H1 (cell line): ENCODE measurements around the gene GRK5. TPM values are rescaled to one million over a fixed set of nuclear protein-coding genes. Genes with fewer than 3 reads are reported as not detected.

Experiments used
- CTCF ChIA-PET: fragments of 300-600 bp; sonication (Branson Sonifier 250); formaldehyde crosslinking; loops from one replicate; lab custom pipeline; 2021; ENCODE audit not compliant: partially characterized antibody; lab: Charles Lee
- POLR2A ChIA-PET: fragments of 300-600 bp; sonication (Branson Sonifier 250); formaldehyde crosslinking; loops from one replicate; lab custom pipeline; 2021; ENCODE audit warnings: inconsistent platforms; ENCODE audit not compliant: partially characterized antibody; lab: Charles Lee
- DNase-seq, 2 experiments: peaks; one replicate each; pipeline versions ENCODE4 v3.0.0 to v3.0.0-alpha.2; 2010 to 2022; ENCODE audit warnings: low spot score in 2 of 2, low read depth in 1 of 2, mixed read lengths in 1 of 2
- FAIRE-seq: peaks from 2 replicates; lab custom pipeline; 2011; peaks lifted over from hg19 to GRCh38; lab: Jason Lieb, UNC
- H2AFZ ChIP-seq: 2 replicates; pipeline ENCODE4 v1.8.1; 2012; ENCODE audit warnings: low read length, inconsistent platforms
- H2AK5ac ChIP-seq: 2 replicates; pipeline ENCODE4 v1.6.1; 2013; ENCODE audit warnings: low read depth, low read length
- H2BK120ac ChIP-seq: replicated peaks from 2 replicates; pipeline ENCODE3; 2013; ENCODE audit warnings: low read depth, low read length, inconsistent platforms
- H2BK12ac ChIP-seq: 2 replicates; pipeline ENCODE4 v1.6.1; 2013; ENCODE audit warnings: low read depth, low read length
- H2BK15ac ChIP-seq: 2 replicates; pipeline ENCODE4 v1.6.1; 2013; ENCODE audit warnings: low read length
- H2BK20ac ChIP-seq: 2 replicates; pipeline ENCODE4 v1.6.1; 2013; ENCODE audit warnings: low read length
- H2BK5ac ChIP-seq: 2 replicates; pipeline ENCODE4 v1.6.1; 2013; ENCODE audit warnings: low read depth, low read length
- H3K14ac ChIP-seq: 2 replicates; pipeline ENCODE4 v1.6.1; 2013; ENCODE audit warnings: inconsistent platforms; ENCODE audit not compliant: insufficient read length
- H3K18ac ChIP-seq: 2 replicates; pipeline ENCODE4 v1.6.1; 2013; ENCODE audit warnings: low read length; ENCODE audit errors: extremely low read depth
- H3K23ac ChIP-seq: 2 replicates; pipeline ENCODE4 v1.6.1; 2013; ENCODE audit warnings: inconsistent platforms; ENCODE audit not compliant: insufficient read length
- H3K23me2 ChIP-seq: 2 replicates; pipeline ENCODE4 v1.6.1; 2013; ENCODE audit warnings: low read depth, low read length
- H3K27ac ChIP-seq: 2 replicates; pipeline ENCODE4 v1.6.1; 2011; ENCODE audit warnings: low read depth, low read length, inconsistent platforms
- H3K27me3 ChIP-seq, 4 experiments: replicated peaks in 1 of 4; 1 replicate in 1 of 4; 2 replicates in 3 of 4; pipeline versions ENCODE4 v1.6.1 to v1.8.1; 2011 to 2013; ENCODE audit warnings: low read length in 3 of 4, mild to moderate bottlenecking in 3 of 4, inconsistent platforms in 2 of 4, mixed read lengths in 2 of 4, moderate library complexity in 1 of 4; ENCODE audit not compliant: control insufficient read depth in 3 of 4, insufficient read depth in 3 of 4; ENCODE audit errors: extremely low read depth in 1 of 4
- H3K36me3 ChIP-seq, 4 experiments: 2 replicates each; pipeline versions ENCODE4 v1.6.1 to v1.8.1; 2011 to 2013; ENCODE audit warnings: mild to moderate bottlenecking in 4 of 4, low read length in 3 of 4, moderate library complexity in 2 of 4, control low read depth in 1 of 4, inconsistent platforms in 1 of 4; ENCODE audit not compliant: insufficient read depth in 4 of 4, control insufficient read depth in 2 of 4
- H3K4ac ChIP-seq: replicated peaks from 2 replicates; pipeline ENCODE3; 2013; ENCODE audit warnings: low read length, low read depth, mixed read lengths, inconsistent platforms; ENCODE audit not compliant: insufficient read length
- H3K4me1 ChIP-seq, 4 experiments: replicated peaks in 1 of 4; 1 replicate in 1 of 4; 2 replicates in 3 of 4; pipeline versions ENCODE4 v1.6.1 to v1.8.1; 2011 to 2013; ENCODE audit warnings: low read length in 3 of 4, inconsistent platforms in 2 of 4, mixed read lengths in 1 of 4; ENCODE audit not compliant: insufficient read depth in 4 of 4, control insufficient read depth in 3 of 4
- H3K4me2 ChIP-seq, 2 experiments: 2 replicates each; pipeline versions ENCODE4 v1.6.1 to v1.8.1; 2011 to 2013; ENCODE audit warnings: low read depth in 2 of 2, low read length in 2 of 2, control low read depth in 1 of 2, inconsistent platforms in 1 of 2, mild to moderate bottlenecking in 1 of 2; ENCODE audit not compliant: insufficient read depth in 1 of 2
- H3K4me3 ChIP-seq, 4 experiments: fragments of 200-600, 300-600 bp in 1 of 4; sonication (generic), shearing (Covaris generic), sonication (Bioruptor Twin) in 1 of 4; 2 replicates each; pipeline versions ENCODE4 v1.5.1 to v1.8.1; 2011 to 2016; ENCODE audit warnings: low read length in 4 of 4, low read depth in 3 of 4, control low read depth in 2 of 4, inconsistent platforms in 2 of 4, mild to moderate bottlenecking in 2 of 4, mixed read lengths in 1 of 4, moderate library complexity in 1 of 4; ENCODE audit not compliant: insufficient read depth in 2 of 4; ENCODE audit errors: extremely low read depth in 1 of 4
- H3K56ac ChIP-seq: replicated peaks from 2 replicates; pipeline ENCODE3; 2013; ENCODE audit warnings: low read depth, mild to moderate bottlenecking, mixed read lengths, low read length, inconsistent platforms; ENCODE audit not compliant: insufficient read length
- H3K79me1 ChIP-seq: 2 replicates; pipeline ENCODE4 v1.6.1; 2013; ENCODE audit warnings: low read depth, low read length, control low read depth
- H3K79me2 ChIP-seq, 2 experiments: 2 replicates each; pipeline versions ENCODE4 v1.6.1 to v1.8.1; 2012 to 2013; ENCODE audit warnings: low read length in 2 of 2, mild to moderate bottlenecking in 2 of 2, inconsistent platforms in 1 of 2; ENCODE audit not compliant: insufficient read depth in 2 of 2, control insufficient read depth in 1 of 2
- H3K9ac ChIP-seq, 4 experiments: replicated peaks in 1 of 4; 1 replicate in 1 of 4; 2 replicates in 3 of 4; pipeline versions ENCODE4 v1.6.1 to v1.8.1; 2011 to 2013; ENCODE audit warnings: low read depth in 3 of 4, low read length in 3 of 4, control low read depth in 2 of 4, mild to moderate bottlenecking in 2 of 4, moderate library complexity in 2 of 4, inconsistent platforms in 1 of 4; ENCODE audit errors: extremely low read depth in 1 of 4
- H3K9me3 ChIP-seq, 2 experiments: 2 replicates each; pipeline versions ENCODE4 v1.6.1 to v1.8.1; 2012 to 2013; ENCODE audit warnings: mild to moderate bottlenecking in 2 of 2, moderate library complexity in 2 of 2, control low read depth in 1 of 2, inconsistent platforms in 1 of 2, low read depth in 1 of 2, low read length in 1 of 2, mixed read lengths in 1 of 2; ENCODE audit not compliant: insufficient read depth in 2 of 2
- H4K20me1 ChIP-seq, 2 experiments: replicated peaks in 1 of 2; 2 replicates each; pipeline versions ENCODE3 to v1.8.1; 2011 to 2013; ENCODE audit warnings: inconsistent platforms in 2 of 2, low read length in 2 of 2, mild to moderate bottlenecking in 1 of 2; ENCODE audit not compliant: insufficient read depth in 2 of 2, control insufficient read depth in 1 of 2
- H4K5ac ChIP-seq: 2 replicates; pipeline ENCODE4 v1.6.1; 2013; ENCODE audit warnings: low read length, low read depth, mixed read lengths, inconsistent platforms; ENCODE audit not compliant: insufficient read length
- H4K8ac ChIP-seq: 2 replicates; pipeline ENCODE4 v1.8.0; 2013; ENCODE audit warnings: mild to moderate bottlenecking, moderate library complexity, low read length, inconsistent platforms; ENCODE audit not compliant: insufficient read depth; ENCODE audit errors: extremely low read depth
- H4K91ac ChIP-seq: replicated peaks from 2 replicates; pipeline ENCODE3; 2013; ENCODE audit warnings: low read length, mixed read lengths, inconsistent platforms; ENCODE audit not compliant: insufficient read length
- EP300 ChIP-seq, 2 experiments: IDR thresholded peaks; 1 replicate in 1 of 2; 2 replicates in 1 of 2; pipeline ENCODE4 v1.6.1; 2011 to 2012; ENCODE audit warnings: low read depth in 2 of 2, low read length in 2 of 2, mild to moderate bottlenecking in 2 of 2, borderline replicate concordance in 1 of 2, inconsistent platforms in 1 of 2, moderate library complexity in 1 of 2
- TAF7 ChIP-seq: optimal IDR thresholded peaks from 2 replicates; pipeline ENCODE3; 2011; ENCODE audit warnings: low read depth, mild to moderate bottlenecking, inconsistent platforms, low read length, moderate library complexity, borderline replicate concordance
- WGBS, 2 experiments: shearing (Covaris generic) in 1 of 2; methylation state at CpG; one replicate each; pipeline versions ENCODE4 v1.1.6 to v1.1.7; 2013 to 2015; ENCODE audit warnings: low lambda C conversion rate in 2 of 2, mixed read lengths in 2 of 2, inconsistent platforms in 1 of 2, low coverage in 1 of 2, missing lambda C conversion rate in 1 of 2; ENCODE audit not compliant: insufficient replicate concordance in 2 of 2, insufficient coverage in 1 of 2, insufficient read length in 1 of 2; ENCODE audit errors: extremely low coverage in 1 of 2, missing lambda C conversion rate in 1 of 2; 5-methylcytosine and 5-hydroxymethylcytosine counted together
- polyA plus RNA-seq, 7 experiments: library from polyadenylated mRNA; depleted of rRNA in 3 of 7; stranded (reverse) in 5 of 7; unstranded in 2 of 7; fragments of >200 nt in 5 of 7; fragments of 200-250 nt in 2 of 7; gene quantifications; 1 replicate in 5 of 7; 2 replicates in 1 of 7; 4 replicates in 1 of 7; pipeline versions ENCODE4 v1.2.1 to v1.2.3, GENCODE V29; 2011 to 2013; ENCODE audit warnings: missing spikeins in 2 of 7, mixed read lengths in 2 of 7
- total RNA-seq: library from RNA; stranded (reverse); fragmentation: NEBNext Ultra II Directional; extraction: Animal tissue kit (Norgen Biotek cat#: 25700); gene quantifications from 2 replicates; pipeline ENCODE4 v1.2.1, GENCODE V29; 2021

Gene GRK5
- total and polyA plus RNA-seq, 2 of the 8 experiments (the other 6 are each of a cell fraction or from before 2014, with no cell fraction given): 0.54 to 2.5 TPM

DNA sequence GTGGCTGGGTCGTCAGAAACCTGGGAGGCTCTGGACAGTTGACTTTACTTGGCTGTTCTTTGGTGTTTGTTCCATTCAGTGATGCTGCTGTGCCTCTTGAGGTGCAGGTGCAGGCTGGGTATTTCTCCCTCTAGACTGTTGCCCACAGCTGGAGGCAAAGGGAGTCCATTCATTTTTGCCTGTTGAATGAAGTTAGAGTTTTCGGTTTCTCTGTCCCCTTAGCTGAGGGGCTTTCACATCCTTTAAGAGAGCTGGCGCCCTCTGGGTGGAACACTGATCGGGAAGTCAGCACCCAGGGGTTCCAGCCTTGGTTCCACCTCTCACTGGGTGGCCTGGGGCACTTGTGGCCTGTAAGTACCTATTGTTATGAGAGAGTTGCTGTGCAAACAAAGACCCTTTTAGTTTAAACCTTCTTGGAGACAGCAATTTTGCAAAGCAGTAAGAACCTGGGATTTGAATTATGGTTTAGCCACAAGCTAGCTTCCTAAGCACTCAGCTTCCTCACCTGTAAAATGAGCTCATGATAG is 67.2 kb downstream of the GRK5 start:
- no peak overlapping the region for H3K4ac ChIP-seq
- H3K36me3 ChIP-seq: no peaks in the 10 kb centered on the region
- DNase-seq: no peak
- H3K27me3 ChIP-seq: no peaks in the 10 kb centered on the region
- H2AK5ac ChIP-seq: no peak overlapping the region
- H2BK5ac ChIP-seq: no peak overlapping the region
- no peak overlapping the region for H3K14ac ChIP-seq
- H4K91ac ChIP-seq: no peak overlapping the region
- H4K20me1 ChIP-seq: no peaks in the 10 kb centered on the region
- no peak overlapping the region for H2BK12ac ChIP-seq
- POLR2A ChIA-PET: no interaction called here
- no peak overlapping the region for H2AFZ ChIP-seq
- H3K4me2 ChIP-seq: no peak overlapping the region
- H3K4me1 ChIP-seq: no peaks in the 10 kb centered on the region
- TF ChIP-seq TAF7 (no peak), EP300 (IDR thresholded peaks at IDR 0.05; ENCODE audit: borderline replicate concordance in 1 of 2, low read depth in 2 of 2, low read length in 2 of 2) (no peak)
- TF ChIP-seq, all 59 proteins: peak for 0
- Histone ChIP-seq H3K4me3 (no peak overlapping the region), H4K8ac (no peak overlapping the region), H3K9ac (no peak overlapping the region), H3K23ac (no peak overlapping the region), H2BK15ac (0 out of 2 replicates have a peak overlapping the region, but pooled peaks have one; percentile 6), H3K79me2 (no peaks in the 10 kb centered on the region), H3K79me1 (no peaks in the 10 kb centered on the region), H3K23me2 (no peaks in the 10 kb centered on the region), H3K18ac (no peak overlapping the region), H3K56ac (no peak overlapping the region), H2BK20ac (no peak overlapping the region; the same call in 1 of the 2 replicates), H3K27ac (no peak overlapping the region), H2BK120ac (no peak overlapping the region), H3K9me3 (no peaks in the 10 kb centered on the region), H4K5ac (no peak overlapping the region)
- WGBS, 2 experiments: 79% methylated on average over 4 of the region's 4 CpGs; no CpG with 5 or more reads in 1 of the 2 experiments
- CTCF ChIA-PET: interaction anchor here (0.9 to 2.5 kb wide), 8 partner anchors 10 to 122 kb away, joined by 3 to 11 read pairs (median 5); no protein-coding TSS in a partner anchor
- no peak for FAIRE-seq
